ENCODE data around the gene SHE.
"Not testable (repeated sequence)": the region's sequence is repeated elsewhere in the genome, so short reads cannot be mapped to it uniquely, and the experiment has no call there.

Gene SHE

GRCh38 chr1:154514066-154514553 is 11.9 kb upstream of the SHE start:
- no peak for DNase-seq (ENCODE audit: low spot score)

- no peak for DNase-seq (ENCODE audit: low spot score)
These were observed 10.5 kb upstream of the SHE start for GRCh38 chr1:154512760-154513159.

GRCh38 chr1:154503898-154504297 is 1.7 kb upstream of the SHE start:
- DNase-seq (ENCODE audit: low spot score) = no peak

- DNase-seq (ENCODE audit: low spot score) = no peak
These were observed 518 bp upstream of the SHE start for GRCh38 chr1:154502744-154503115.

GRCh38 chr1:154501423-154502065 is 668 bp downstream of the SHE start:
- DNase-seq (ENCODE audit: low spot score) = no peak

GRCh38 chr1:154500533-154500932 is 1.7 kb downstream of the SHE start:
- no peak for DNase-seq (ENCODE audit: low spot score)

- DNase-seq (ENCODE audit: low spot score) = no peak
These were observed 2.8 kb downstream of the SHE start for GRCh38 chr1:154499446-154499845.

- DNase-seq (ENCODE audit: low spot score) = no peak
These were observed 5.0 kb downstream of the SHE start for GRCh38 chr1:154497026-154497806.

GRCh38 chr1:154496383-154496782 is 5.8 kb downstream of the SHE start:
- DNase-seq (ENCODE audit: low spot score) = no peak

- DNase-seq (ENCODE audit: low spot score) = no peak
These were observed 6.5 kb downstream of the SHE start for GRCh38 chr1:154495496-154496273.

GRCh38 chr1:154493276-154493675 is 8.9 kb downstream of the SHE start:
- DNase-seq (ENCODE audit: low spot score) = no peak

- DNase-seq (ENCODE audit: low spot score) = no peak
These were observed 10.1 kb downstream of the SHE start for GRCh38 chr1:154492115-154492514.

- DNase-seq (ENCODE audit: low spot score) = no peak
These were observed 11.9 kb downstream of the SHE start for GRCh38 chr1:154490317-154490716.

- DNase-seq (ENCODE audit: low spot score) = no peak
These were observed 12.4 kb downstream of the SHE start for GRCh38 chr1:154489695-154490274.

GRCh38 chr1:154488922-154489321 is 13.3 kb downstream of the SHE start:
- no peak for DNase-seq (ENCODE audit: low spot score)

GRCh38 chr1:154486756-154487155 is 15.5 kb downstream of the SHE start:
- DNase-seq (ENCODE audit: low spot score) = not testable (repeated sequence)

GRCh38 chr1:154485910-154486496 is 16.2 kb downstream of the SHE start:
- no peak for DNase-seq (ENCODE audit: low spot score)

- no peak for DNase-seq (ENCODE audit: low spot score)
These were observed 17.1 kb downstream of the SHE start for GRCh38 chr1:154485106-154485505.

GRCh38 chr1:154483941-154484803 is 18.0 kb downstream of the SHE start:
- peak; percentile 70 for DNase-seq (ENCODE audit: low spot score)

- no peak for DNase-seq (ENCODE audit: low spot score)
These were observed 21.2 kb downstream of the SHE start for GRCh38 chr1:154481053-154481452.
